ENCODE measurements around the gene IL6.
A peak's percentile ranks its signal among the peaks of the same experiment; 100 is the strongest.

IL6 gene

DNA sequence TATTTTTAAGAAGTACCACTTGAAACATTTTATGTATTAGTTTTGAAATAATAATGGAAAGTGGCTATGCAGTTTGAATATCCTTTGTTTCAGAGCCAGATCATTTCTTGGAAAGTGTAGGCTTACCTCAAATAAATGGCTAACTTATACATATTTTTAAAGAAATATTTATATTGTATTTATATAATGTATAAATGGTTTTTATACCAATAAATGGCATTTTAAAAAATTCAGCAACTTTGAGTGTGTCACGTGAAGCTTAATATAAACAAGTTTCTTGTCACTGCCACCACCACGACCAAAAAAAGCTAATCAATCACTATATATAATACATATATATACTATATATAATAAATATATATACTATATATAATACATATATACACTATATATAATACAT is 4.8 kb downstream of the IL6 start:
- TF ChIP-seq, protein P1, sequence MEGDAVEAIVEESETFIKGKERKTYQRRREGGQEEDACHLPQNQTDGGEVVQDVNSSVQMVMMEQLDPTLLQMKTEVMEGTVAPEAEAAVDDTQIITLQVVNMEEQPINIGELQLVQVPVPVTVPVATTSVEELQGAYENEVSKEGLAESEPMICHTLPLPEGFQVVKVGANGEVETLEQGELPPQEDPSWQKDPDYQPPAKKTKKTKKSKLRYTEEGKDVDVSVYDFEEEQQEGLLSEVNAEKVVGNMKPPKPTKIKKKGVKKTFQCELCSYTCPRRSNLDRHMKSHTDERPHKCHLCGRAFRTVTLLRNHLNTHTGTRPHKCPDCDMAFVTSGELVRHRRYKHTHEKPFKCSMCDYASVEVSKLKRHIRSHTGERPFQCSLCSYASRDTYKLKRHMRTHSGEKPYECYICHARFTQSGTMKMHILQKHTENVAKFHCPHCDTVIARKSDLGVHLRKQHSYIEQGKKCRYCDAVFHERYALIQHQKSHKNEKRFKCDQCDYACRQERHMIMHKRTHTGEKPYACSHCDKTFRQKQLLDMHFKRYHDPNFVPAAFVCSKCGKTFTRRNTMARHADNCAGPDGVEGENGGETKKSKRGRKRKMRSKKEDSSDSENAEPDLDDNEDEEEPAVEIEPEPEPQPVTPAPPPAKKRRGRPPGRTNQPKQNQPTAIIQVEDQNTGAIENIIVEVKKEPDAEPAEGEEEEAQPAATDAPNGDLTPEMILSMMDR (IDR thresholded peaks at IDR 0.05; ENCODE audit: insufficient read depth, low read depth, low read length, missing control alignments): no peak
- H3K4me3 ChIP-seq (ENCODE audit: low read length): no peak overlapping the region
- no peak for DNase-seq (ENCODE audit: low read depth)

- TF ChIP-seq, protein P1 (IDR thresholded peaks at IDR 0.05; ENCODE audit: insufficient read depth, low read depth, low read length, missing control alignments): peak; percentile 72
- DNase-seq (ENCODE audit: low read depth): peak; percentile 72
- no peak overlapping the region for H3K4me3 ChIP-seq (ENCODE audit: low read length)
These were observed 5.6 kb downstream of the IL6 start for GRCh38 chr7:22732556-22733126.

DNA sequence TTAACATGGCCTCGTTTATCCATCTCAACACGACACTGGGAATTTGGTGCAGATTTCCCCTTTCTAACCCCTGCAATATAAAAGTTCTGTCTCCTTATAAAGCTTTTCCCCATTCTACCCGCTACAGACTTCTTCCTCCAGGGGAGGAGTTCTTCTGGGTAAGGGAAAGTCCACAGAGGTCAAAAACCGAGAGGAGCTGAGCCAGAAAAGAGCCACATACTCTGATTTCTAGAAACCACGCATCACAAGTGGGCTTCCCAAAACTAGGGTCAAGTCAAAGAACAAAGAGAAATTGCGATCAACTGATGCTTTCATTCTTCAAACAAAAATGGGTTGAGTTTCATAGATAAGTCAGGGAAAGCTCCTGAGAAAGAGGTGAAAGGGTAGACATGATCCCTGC is 6.8 kb downstream of the IL6 start:
- DNase-seq (ENCODE audit: low read depth): no peak
- TF ChIP-seq, protein P1 (IDR thresholded peaks at IDR 0.05; ENCODE audit: insufficient read depth, low read depth, low read length, missing control alignments): no peak
- no peak overlapping the region for H3K4me3 ChIP-seq (ENCODE audit: low read length)

DNA sequence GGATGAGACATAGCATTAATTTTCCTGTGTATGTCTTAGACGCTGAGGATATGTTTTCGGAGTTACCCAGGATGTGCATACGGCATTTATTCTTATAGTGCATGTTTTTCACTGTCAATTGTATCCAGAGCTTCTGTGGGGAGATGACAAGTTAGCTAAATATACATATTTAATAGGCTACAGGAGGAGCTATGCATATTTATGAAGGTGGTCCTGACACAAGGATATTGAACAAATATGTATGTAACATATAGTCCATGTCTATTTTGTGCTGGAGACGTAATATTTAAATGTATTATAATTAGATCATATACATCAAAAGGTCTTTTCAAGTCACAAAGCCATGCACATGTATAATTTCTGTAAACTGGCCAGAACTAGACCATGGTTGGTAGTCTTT is 16.0 kb downstream of the IL6 start:
- no peak for DNase-seq (ENCODE audit: low read depth)
- TF ChIP-seq, protein P1 (IDR thresholded peaks at IDR 0.05; ENCODE audit: insufficient read depth, low read depth, low read length, missing control alignments): no peak
- H3K4me3 ChIP-seq (ENCODE audit: low read length): no peak overlapping the region

DNA sequence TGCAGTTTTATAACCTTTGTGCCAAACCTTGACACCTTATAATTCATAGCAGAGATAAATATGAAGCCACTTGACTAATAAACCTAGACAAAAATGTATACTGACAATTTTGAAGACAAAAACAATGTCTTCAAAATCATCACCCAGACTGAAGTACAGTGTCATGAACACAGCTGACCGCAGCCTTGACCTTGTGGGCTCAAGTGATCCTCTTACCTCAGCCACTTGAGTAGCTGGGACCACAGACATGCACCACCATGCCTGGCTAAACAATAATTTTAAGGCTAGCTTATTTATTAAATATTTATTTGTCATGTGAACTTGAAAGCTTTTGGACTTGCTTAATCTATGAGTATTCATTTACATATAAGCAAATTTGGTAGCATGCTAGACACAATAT is 24.3 kb downstream of the IL6 start:
- DNase-seq (ENCODE audit: low read depth): no peak
- no peak overlapping the region for H3K4me3 ChIP-seq (ENCODE audit: low read length)
- TF ChIP-seq, protein P1 (IDR thresholded peaks at IDR 0.05; ENCODE audit: insufficient read depth, low read depth, low read length, missing control alignments): no peak

- H3K4me3 ChIP-seq (ENCODE audit: low read length): no peak overlapping the region
- no peak for DNase-seq (ENCODE audit: low read depth)
- TF ChIP-seq, protein P1 (IDR thresholded peaks at IDR 0.05; ENCODE audit: insufficient read depth, low read depth, low read length, missing control alignments): no peak
These were observed 30.5 kb downstream of the IL6 start for GRCh38 chr7:22757338-22757994.

- TF ChIP-seq, protein P1 (IDR thresholded peaks at IDR 0.05; ENCODE audit: insufficient read depth, low read depth, low read length, missing control alignments): no peak
- H3K4me3 ChIP-seq (ENCODE audit: low read length): no peak overlapping the region
- DNase-seq (ENCODE audit: low read depth): no peak
These were observed 31.6 kb downstream of the IL6 start for GRCh38 chr7:22758576-22758975.
